Activated T-cell treated with anti-CD3 and anti-CD28 coated beads, Interleukin-2, amount 50 U/mL, for 72 hours (primary cell): ENCODE measurements around the gene CYP2C18. TPM values are rescaled to one million over a fixed set of nuclear protein-coding genes. Genes with fewer than 3 reads are reported as not detected.
"Not testable (repeated sequence)": the region's sequence is repeated elsewhere in the genome, so short reads cannot be mapped to it uniquely, and the experiment has no call there.

Experiments
- ATAC-seq, 2 donors: fragments of 150-1000 bp; cut with Tn5 transposase; replicated peaks in 1 of 2; 2 replicates each; pipeline ENCODE4 v1.10.0; 2021; ENCODE audit warnings: moderate library complexity in 2 of 2, mild to moderate bottlenecking in 1 of 2
- DNase-seq, 2 donors: peaks; one replicate each; pipeline ENCODE4 v3.0.0; 2021 to 2022; ENCODE audit warnings: mixed read lengths in 1 of 2
- H3K27ac Mint-ChIP-seq: one replicate; pipeline ENCODE4 v1.8.0; 2022; ENCODE audit warnings: mild to moderate bottlenecking, moderate library complexity, mixed read lengths
- H3K27me3 Mint-ChIP-seq: one replicate; pipeline ENCODE4 v1.8.0; 2022; ENCODE audit warnings: low read depth, mixed read lengths
- H3K36me3 Mint-ChIP-seq, 2 donors: one replicate each; pipeline ENCODE4 v1.8.0; 2022; ENCODE audit warnings: mixed read lengths in 2 of 2, mild to moderate bottlenecking in 1 of 2; ENCODE audit not compliant: insufficient read depth in 2 of 2
- H3K4me1 Mint-ChIP-seq: one replicate; pipeline ENCODE4 v1.8.0; 2022; ENCODE audit warnings: low read depth, mixed read lengths
- H3K4me3 Mint-ChIP-seq, 2 donors: one replicate each; pipeline ENCODE4 v1.8.0; 2022; ENCODE audit warnings: mild to moderate bottlenecking in 2 of 2, mixed read lengths in 2 of 2, moderate library complexity in 2 of 2
- H3K9me3 Mint-ChIP-seq, 2 donors: one replicate each; pipeline ENCODE4 v1.8.0; 2022; ENCODE audit warnings: mixed read lengths in 2 of 2
- total RNA-seq, 2 donors: library from RNA; stranded (reverse); gene quantifications; one replicate each; pipeline ENCODE4 v1.2.3, GENCODE V29; 2022

The CYP2C18 gene
- total RNA-seq, 2 donors from 2014 or later = 3.0 to 3.1 TPM

- Mint-ChIP-seq H3K27ac (no peak overlapping the region), H3K27me3 (no peaks in the 10 kb centered on the region), H3K36me3 (no peaks in the 10 kb centered on the region), H3K9me3 (peaks cover 0 to 1% of the 10 kb centered on the region in 2 donors), H3K4me3 (no peak overlapping the region), H3K4me1 (no peaks in the 10 kb centered on the region)
- ATAC-seq (no peak), DNase-seq (no peak)
Measured at GRCh38 chr10:94678475-94678874, 5.1 kb upstream of the CYP2C18 start.

- H3K27ac Mint-ChIP-seq = no peak overlapping the region
Measured at GRCh38 chr10:94680544-94680943, 3.0 kb upstream of the CYP2C18 start.

GRCh38 chr10:94682636-94683035 is 893 bp upstream of the CYP2C18 start:
- not testable (repeated sequence) for H3K9me3 Mint-ChIP-seq, H3K4me1 Mint-ChIP-seq, H3K27ac Mint-ChIP-seq, ATAC-seq, H3K36me3 Mint-ChIP-seq, H3K4me3 Mint-ChIP-seq, H3K27me3 Mint-ChIP-seq, DNase-seq

More at GRCh38 chr10:94680544-94680943, 3.0 kb upstream of the CYP2C18 start:
- no peak for DNase-seq
- Mint-ChIP-seq H3K4me3 (no peak overlapping the region), H3K27me3 (no peaks in the 10 kb centered on the region), H3K36me3 (no peaks in the 10 kb centered on the region), H3K9me3 (peaks cover 0 to 1% of the 10 kb centered on the region in 2 donors), H3K4me1 (no peaks in the 10 kb centered on the region)
- no peak for ATAC-seq

- DNase-seq (no peak), ATAC-seq (no peak)
- Mint-ChIP-seq H3K4me1 (no peaks in the 10 kb centered on the region), H3K4me3 (no peak overlapping the region), H3K9me3 (peaks cover 0 to 7% of the 10 kb centered on the region in 2 donors), H3K27me3 (no peaks in the 10 kb centered on the region), H3K27ac (no peak overlapping the region), H3K36me3 (no peaks in the 10 kb centered on the region)
Measured at GRCh38 chr10:94687625-94688248, 4.2 kb downstream of the CYP2C18 start.

- no peak overlapping the region for H3K4me3 Mint-ChIP-seq
- no peaks in the 10 kb centered on the region for H3K27me3 Mint-ChIP-seq
- ATAC-seq = no peak
- no peak overlapping the region for H3K27ac Mint-ChIP-seq
- H3K36me3 Mint-ChIP-seq = peaks cover 0 to 1% of the 10 kb centered on the region in 2 donors
- DNase-seq = no peak
- H3K9me3 Mint-ChIP-seq = peaks cover 2 to 6% of the 10 kb centered on the region in 2 donors
- H3K4me1 Mint-ChIP-seq = no peaks in the 10 kb centered on the region
Measured at GRCh38 chr10:94706089-94706488, 22.6 kb downstream of the CYP2C18 start.

GRCh38 chr10:94710578-94710977 is 27.0 kb downstream of the CYP2C18 start:
- DNase-seq (no peak), ATAC-seq (no peak)
- no peak overlapping the region for H3K4me3 Mint-ChIP-seq
- H3K9me3 Mint-ChIP-seq = peaks cover 0 to 6% of the 10 kb centered on the region in 2 donors
- no peaks in the 10 kb centered on the region for H3K4me1 Mint-ChIP-seq
- H3K36me3 Mint-ChIP-seq = no peaks in the 10 kb centered on the region
- no peaks in the 10 kb centered on the region for H3K27me3 Mint-ChIP-seq
- no peak overlapping the region for H3K27ac Mint-ChIP-seq

- Mint-ChIP-seq H3K4me1 (no peaks in the 10 kb centered on the region), H3K27ac (no peak overlapping the region)
- no peak for DNase-seq
Measured at GRCh38 chr10:94725871-94726270, 42.3 kb downstream of the CYP2C18 start.

GRCh38 chr10:94735197-94735596 is 51.7 kb downstream of the CYP2C18 start:
- Mint-ChIP-seq H3K9me3 (peaks cover 2 to 6% of the 10 kb centered on the region in 2 donors), H3K27me3 (no peaks in the 10 kb centered on the region), H3K4me1 (no peaks in the 10 kb centered on the region), H3K27ac (no peak overlapping the region), H3K36me3 (no peaks in the 10 kb centered on the region), H3K4me3 (no peak overlapping the region)
- ATAC-seq = no peak
- no peak for DNase-seq

More at GRCh38 chr10:94725871-94726270, 42.3 kb downstream of the CYP2C18 start:
- no peaks in the 10 kb centered on the region for H3K36me3 Mint-ChIP-seq
- H3K27me3 Mint-ChIP-seq = no peaks in the 10 kb centered on the region
- H3K4me3 Mint-ChIP-seq = no peak overlapping the region
- ATAC-seq = no peak
- peaks cover 0 to 3% of the 10 kb centered on the region in 2 donors for H3K9me3 Mint-ChIP-seq

- Mint-ChIP-seq H3K27me3 (no peaks in the 10 kb centered on the region), H3K36me3 (peaks cover 0 to 3% of the 10 kb centered on the region in 2 donors), H3K4me1 (no peaks in the 10 kb centered on the region), H3K4me3 (no peak overlapping the region), H3K27ac (no peak overlapping the region), H3K9me3 (peaks cover 10% of the 10 kb centered on the region in 2 donors)
- ATAC-seq (no peak), DNase-seq (no peak)
Measured at GRCh38 chr10:94738588-94738987, 55.1 kb downstream of the CYP2C18 start.

GRCh38 chr10:94747137-94747536 is 63.6 kb downstream of the CYP2C18 start:
- H3K36me3 Mint-ChIP-seq = peaks cover 0 to 5% of the 10 kb centered on the region in 2 donors
- no peaks in the 10 kb centered on the region for H3K27me3 Mint-ChIP-seq
- H3K9me3 Mint-ChIP-seq = peaks cover 8 to 13% of the 10 kb centered on the region in 2 donors
- H3K4me1 Mint-ChIP-seq = no peaks in the 10 kb centered on the region
- ATAC-seq (no peak), DNase-seq (no peak)
- no peak overlapping the region for H3K4me3 Mint-ChIP-seq
- no peak overlapping the region for H3K27ac Mint-ChIP-seq

GRCh38 chr10:94747838-94748237 is 64.3 kb downstream of the CYP2C18 start:
- Mint-ChIP-seq H3K4me3 (no peak overlapping the region), H3K27me3 (no peaks in the 10 kb centered on the region), H3K4me1 (no peaks in the 10 kb centered on the region), H3K9me3 (peaks cover 6 to 11% of the 10 kb centered on the region in 2 donors), H3K36me3 (peaks cover 0 to 2% of the 10 kb centered on the region in 2 donors), H3K27ac (no peak overlapping the region)
- DNase-seq = no peak
- ATAC-seq = no peak

- no peak overlapping the region for H3K4me3 Mint-ChIP-seq
Measured at GRCh38 chr10:94757916-94758315, 74.4 kb downstream of the CYP2C18 start.

GRCh38 chr10:94760586-94761178 is 77.2 kb downstream of the CYP2C18 start:
- DNase-seq (no peak), ATAC-seq (no peak)
- Mint-ChIP-seq H3K27me3 (no peaks in the 10 kb centered on the region), H3K27ac (no peak overlapping the region), H3K9me3 (peaks cover 6 to 10% of the 10 kb centered on the region in 2 donors), H3K4me1 (no peaks in the 10 kb centered on the region), H3K36me3 (peaks cover 0 to 2% of the 10 kb centered on the region in 2 donors), H3K4me3 (no peak overlapping the region)

More at GRCh38 chr10:94757916-94758315, 74.4 kb downstream of the CYP2C18 start:
- Mint-ChIP-seq H3K36me3 (no peaks in the 10 kb centered on the region), H3K27me3 (no peaks in the 10 kb centered on the region), H3K4me1 (no peaks in the 10 kb centered on the region), H3K9me3 (peaks cover 2 to 7% of the 10 kb centered on the region in 2 donors), H3K27ac (no peak overlapping the region)
- no peak for DNase-seq
- ATAC-seq = no peak
